ENCODE results near the gene LCN15.

The LCN15 gene

GRCh38 chr9:136741883-136742571 is 22.3 kb downstream of the LCN15 start:
- no peak for DNase-seq (ENCODE audit: low read depth in 4 of 4, low spot score in 1 of 4)

- DNase-seq (ENCODE audit: low read depth in 4 of 4, low spot score in 1 of 4): no peak
Measured at GRCh38 chr9:136740971-136741882, 23.1 kb downstream of the LCN15 start.

- DNase-seq (ENCODE audit: low read depth in 4 of 4, low spot score in 1 of 4): no peak
Measured at GRCh38 chr9:136740491-136740890, 23.8 kb downstream of the LCN15 start.

DNA sequence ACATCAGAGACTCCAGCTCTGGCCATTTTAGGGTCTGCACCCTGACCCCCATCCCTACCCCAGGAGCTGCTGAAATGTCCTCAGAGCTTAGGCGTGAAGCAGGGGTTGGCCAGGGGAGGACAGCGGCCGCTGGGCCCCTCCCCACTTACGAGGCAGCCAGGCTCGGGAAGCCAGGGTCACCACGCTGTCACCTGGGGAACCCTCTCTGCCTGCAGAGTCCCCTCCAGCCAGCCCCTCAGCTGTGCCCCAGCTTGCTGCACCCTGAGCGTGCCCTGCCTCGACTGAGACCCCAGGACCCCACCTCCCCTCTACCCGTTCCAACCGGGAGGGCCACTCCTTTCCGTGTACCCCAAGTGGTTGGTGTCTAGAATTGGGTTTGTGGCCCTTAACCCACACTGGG is 24.2 kb downstream of the LCN15 start:
- no peak for DNase-seq (ENCODE audit: low read depth in 4 of 4, low spot score in 1 of 4)

GRCh38 chr9:136739509-136739908 is 24.8 kb downstream of the LCN15 start:
- no peak for DNase-seq (ENCODE audit: low read depth in 4 of 4, low spot score in 1 of 4)

- no peak for DNase-seq (ENCODE audit: low read depth in 4 of 4, low spot score in 1 of 4)
Measured at GRCh38 chr9:136738960-136739359, 25.4 kb downstream of the LCN15 start.

DNA sequence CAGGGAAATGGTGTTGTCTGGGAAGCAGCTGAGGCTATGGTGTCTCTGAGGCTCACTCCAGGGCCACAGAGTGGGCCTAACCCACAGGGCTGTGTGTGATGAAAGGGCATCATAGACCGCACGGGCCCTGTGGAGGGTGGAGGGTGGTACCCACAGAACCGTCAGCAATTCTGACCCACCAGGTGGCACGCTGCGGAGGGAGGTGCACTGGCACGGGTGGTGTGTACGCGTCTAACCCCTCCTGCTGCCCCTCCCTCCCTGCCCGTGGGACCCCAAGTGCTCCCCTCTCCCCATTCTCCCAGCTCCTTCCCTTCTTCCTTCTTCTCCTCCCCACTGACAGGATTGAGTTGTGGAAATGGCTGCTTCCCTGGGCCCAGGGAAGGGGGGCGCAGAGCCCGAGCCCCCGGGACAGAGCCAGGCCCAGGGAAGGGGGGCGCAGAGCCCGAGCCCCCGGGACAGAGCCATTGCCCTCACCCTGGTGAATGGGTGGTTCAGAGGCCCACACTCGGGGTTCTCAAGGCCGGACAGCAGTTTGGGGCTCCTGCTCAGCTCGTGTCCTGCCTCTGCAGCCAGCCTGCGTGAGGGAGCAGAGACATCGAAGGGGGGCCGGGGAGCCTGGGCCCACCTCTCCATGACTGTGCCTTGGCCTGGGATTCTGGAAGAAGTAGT is 28.4 kb downstream of the LCN15 start:
- no peak for DNase-seq (ENCODE audit: low read depth in 4 of 4, low spot score in 1 of 4)

GRCh38 chr9:136734837-136735496 is 29.4 kb downstream of the LCN15 start:
- DNase-seq (ENCODE audit: low read depth in 4 of 4, low spot score in 1 of 4): no peak

GRCh38 chr9:136733611-136734010 is 30.7 kb downstream of the LCN15 start:
- DNase-seq (ENCODE audit: low read depth in 4 of 4, low spot score in 1 of 4): no peak

- DNase-seq (ENCODE audit: low read depth in 4 of 4, low spot score in 1 of 4): no peak
Measured at GRCh38 chr9:136732444-136733178, 31.7 kb downstream of the LCN15 start.

DNA sequence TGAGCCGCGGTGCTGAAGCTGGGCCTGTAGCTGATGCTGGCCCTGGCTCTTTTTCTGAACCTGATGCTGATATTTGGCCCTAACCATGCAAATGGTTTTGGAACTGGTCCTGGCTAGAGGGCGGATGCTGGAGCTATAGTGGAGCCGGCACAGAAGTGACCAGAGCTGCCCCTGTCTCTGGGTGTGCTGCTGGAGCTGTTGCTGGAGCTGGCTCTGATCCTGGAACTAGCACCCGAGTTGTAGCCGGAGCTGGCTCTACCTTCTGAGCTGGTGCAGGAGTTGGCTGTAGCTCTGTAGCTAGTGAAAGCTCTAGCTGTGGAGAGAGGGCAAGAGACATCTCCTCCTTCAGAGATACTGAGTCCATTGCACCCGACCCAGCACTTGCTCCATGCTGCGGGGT is 34.4 kb downstream of the LCN15 start:
- DNase-seq (ENCODE audit: low read depth in 4 of 4, low spot score in 1 of 4): no peak

DNA sequence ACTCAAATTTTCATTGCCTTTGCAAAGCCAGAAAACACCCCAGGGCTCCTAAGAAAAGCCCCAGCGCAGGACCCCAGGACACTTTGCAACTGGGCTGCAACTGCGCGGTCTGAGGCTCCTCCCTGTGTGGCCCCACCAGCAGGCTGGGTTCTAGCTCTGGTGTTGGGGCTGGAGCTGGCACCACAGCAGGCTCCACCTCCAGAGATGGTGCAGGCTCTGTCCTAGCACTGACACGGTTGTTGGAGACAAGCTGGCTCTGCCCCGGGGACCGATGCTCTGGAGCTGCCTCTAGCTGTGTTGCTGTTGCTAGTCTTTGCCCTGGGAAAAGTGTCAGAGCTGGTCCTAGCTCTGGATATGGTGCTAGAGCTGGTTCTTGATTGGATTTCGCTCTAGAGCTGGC is 35.2 kb downstream of the LCN15 start:
- DNase-seq (ENCODE audit: low read depth in 4 of 4, low spot score in 1 of 4): no peak

DNA sequence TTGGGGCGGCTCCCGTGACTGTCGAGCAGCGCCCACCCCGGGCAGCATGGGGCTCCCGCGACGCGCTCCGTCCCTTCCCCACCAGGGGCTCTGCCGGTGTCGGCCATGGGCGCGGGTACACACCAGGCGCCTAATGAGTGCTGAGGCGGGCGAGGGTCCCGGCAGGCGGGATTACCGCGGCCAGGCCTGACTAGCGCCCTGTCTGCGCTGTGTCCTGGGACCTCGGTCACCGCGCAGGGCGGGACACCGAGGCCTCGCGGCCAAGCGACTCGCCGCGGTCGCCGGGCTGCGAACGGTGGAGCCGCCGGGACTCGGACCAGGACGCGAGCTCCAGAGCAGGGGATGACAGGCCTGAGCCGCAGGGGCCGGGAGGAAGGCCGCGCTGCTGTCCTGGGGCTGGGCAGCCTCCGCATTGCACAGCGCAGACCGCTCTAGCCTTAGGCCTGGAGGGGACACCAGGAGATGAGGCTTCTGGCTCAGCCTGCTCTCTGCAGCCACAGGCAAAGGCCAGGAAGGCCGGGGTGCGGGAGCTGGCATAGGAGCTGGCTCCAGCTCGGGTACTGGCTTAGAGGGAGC is 35.7 kb downstream of the LCN15 start:
- DNase-seq (ENCODE audit: low read depth in 4 of 4, low spot score in 1 of 4): no peak

DNA sequence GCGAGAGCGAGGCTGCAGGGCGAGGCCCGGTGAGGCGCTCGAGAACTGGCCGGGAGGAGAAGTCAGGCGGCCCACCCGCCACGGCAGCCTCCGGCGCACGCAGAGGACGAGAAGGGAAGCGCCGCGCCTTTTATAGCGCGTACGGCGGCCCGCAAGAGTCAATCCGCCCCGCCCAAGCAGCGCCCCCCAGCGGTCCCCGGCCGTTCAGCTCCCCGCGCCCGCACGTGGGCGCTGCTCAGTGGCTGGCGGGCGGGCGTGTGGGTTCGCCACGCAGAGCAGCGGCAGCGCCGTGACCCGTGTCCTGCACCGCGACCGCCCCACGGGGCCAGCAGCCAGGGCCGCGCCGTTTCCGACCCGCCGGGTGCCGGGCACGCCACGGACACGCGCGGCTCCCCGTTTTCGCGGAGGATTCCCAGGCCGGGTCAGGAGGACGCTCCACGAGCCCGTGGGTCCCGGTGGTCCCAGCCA is 36.2 kb downstream of the LCN15 start:
- DNase-seq (ENCODE audit: low read depth in 4 of 4, low spot score in 1 of 4): peak; percentile 86 to 97 (median 90)

DNA sequence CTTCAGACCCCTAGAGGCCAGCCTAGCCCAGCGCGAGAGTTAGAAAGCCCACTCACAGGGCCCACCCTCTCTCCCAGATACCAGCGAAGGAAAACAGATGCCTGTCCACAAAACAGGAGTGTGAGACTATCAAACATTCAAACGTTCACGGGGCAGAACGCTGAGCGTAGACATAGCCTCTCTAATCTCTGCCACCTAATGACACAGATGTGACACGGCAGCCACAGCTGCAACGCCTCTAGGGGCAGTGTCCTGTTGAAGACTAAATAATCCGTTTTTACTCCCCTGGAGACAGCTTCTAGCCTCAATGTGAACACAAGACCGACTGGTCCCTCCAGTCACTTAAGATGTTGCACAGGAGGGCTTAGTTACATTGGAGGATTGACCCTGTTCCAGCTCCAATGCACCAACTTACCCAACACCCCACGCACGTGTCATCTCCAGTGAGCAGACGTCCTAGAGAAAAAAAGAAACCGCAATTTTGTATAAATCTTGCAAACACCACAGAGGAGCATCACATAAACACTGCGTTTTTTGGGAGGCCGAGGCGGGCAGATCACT is 37.6 kb downstream of the LCN15 start:
- DNase-seq (ENCODE audit: low read depth in 4 of 4, low spot score in 1 of 4): no peak

GRCh38 chr9:136726118-136726517 is 38.2 kb downstream of the LCN15 start:
- DNase-seq (ENCODE audit: low read depth in 4 of 4, low spot score in 1 of 4): no peak

DNA sequence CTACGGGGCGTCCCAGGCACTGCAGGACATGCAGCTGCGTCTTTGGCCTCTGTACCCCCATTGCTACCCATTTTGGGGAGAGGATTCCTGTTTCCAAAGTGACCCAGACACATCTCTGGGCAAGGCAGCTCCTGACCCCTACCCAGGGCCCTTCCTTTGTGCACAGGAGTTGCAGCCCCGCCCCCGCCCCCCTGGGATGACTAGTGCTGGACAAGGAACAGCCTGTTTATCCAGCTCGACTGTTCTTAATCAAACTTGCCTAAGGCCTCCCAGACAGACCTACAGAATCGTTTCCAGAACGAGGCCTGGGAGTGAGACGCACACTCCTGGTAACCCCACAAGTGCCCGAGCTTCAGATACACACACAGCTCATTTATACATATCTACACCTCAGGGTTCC is 38.7 kb downstream of the LCN15 start:
- DNase-seq (ENCODE audit: low read depth in 4 of 4, low spot score in 1 of 4): no peak

DNA sequence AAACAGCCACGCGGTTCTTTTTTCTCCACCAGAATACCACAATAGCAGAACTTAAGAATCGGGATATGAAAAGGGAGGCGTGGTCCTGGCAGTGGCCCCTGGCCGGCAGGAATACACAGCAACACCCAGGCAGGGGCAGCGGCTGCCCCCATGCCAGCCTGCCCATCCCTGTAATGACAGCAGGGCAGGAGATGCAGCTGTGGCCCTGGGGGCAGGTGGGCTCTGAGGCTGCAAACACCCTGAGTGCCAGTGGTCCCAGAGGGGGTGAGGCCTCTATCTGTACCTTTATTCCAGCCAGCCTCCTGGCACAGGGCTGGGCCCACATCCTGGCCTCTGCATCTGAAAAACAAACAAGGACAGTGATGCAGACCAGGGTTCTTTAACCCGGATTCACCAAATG is 39.5 kb downstream of the LCN15 start:
- no peak for DNase-seq (ENCODE audit: low read depth in 4 of 4, low spot score in 1 of 4)

- DNase-seq (ENCODE audit: low read depth in 4 of 4, low spot score in 1 of 4): no peak
Measured at GRCh38 chr9:136723989-136724388, 40.3 kb downstream of the LCN15 start.
